HG03575 (cell line): ENCODE data around the gene EPHB1.
"Not testable (repeated sequence)": the region's sequence is repeated elsewhere in the genome, so short reads cannot be mapped to it uniquely, and the experiment has no call there.

Source experiments
- ATAC-seq: cut with Tn5 transposase; IDR thresholded peaks from one replicate; pipeline ENCODE4 v1.9.1; 2021; ENCODE audit not compliant: unreplicated experiment, insufficient number of reproducible peaks, low FRiP score; ENCODE audit errors: extremely low read depth

EPHB1 gene

DNA sequence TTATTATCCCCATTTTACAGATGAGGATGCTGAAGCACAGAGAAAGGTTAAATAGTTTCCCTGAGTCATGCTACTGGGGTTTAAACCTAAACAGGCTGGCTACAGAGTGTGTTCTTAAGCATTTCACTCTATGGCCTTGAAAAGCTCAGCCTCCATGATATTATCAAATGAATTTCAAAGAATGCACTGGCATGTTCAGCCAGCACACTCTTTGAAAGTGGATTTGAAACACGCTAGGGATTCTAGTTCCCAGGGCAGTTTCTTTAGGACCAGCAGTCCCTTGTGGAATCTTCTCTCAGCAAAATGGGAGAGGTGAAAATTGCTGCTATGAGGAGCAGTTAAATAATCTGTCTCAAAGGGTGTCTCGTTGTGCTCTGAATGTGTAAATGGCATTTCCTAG is 213.3 kb downstream of the EPHB1 start:
- ATAC-seq: no peak

DNA sequence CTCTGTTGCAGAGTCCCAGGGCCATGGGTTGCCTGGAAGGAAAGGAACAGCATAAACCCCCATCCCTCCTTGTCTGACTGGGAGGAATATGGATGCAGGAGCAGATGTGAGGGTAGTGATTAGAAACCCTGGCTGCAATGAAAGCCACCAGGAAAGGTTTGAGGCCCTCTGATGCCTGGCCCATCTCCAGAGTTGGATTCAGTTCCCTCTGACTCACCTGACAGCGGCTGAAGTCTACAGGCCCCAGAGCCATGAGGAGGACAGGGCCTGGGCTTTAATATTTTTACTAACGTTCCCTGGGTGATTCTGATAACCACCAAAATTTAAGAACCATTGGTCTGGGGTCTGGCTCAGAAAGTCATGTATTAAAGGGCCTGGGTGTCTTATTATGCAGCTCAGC is 214.0 kb downstream of the EPHB1 start:
- no peak for ATAC-seq

DNA sequence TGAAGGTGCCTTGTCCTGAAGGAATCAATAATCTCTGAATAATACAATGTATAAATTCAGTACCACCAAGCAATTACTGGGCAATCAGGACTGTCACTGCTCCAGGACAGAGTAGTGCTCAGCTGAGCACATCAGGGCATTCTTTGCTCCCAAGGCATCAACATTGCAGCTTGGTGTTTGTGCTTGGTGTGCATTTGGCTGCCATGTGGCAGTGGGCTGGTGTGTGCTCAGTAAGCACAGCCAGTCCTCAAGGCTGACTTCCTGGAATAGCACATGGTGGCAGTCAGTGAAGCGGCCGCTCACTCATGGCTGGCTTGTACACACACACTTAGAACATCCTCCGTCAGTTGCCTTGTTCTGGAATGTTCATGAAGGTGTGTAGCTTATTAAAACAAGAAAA is 217.0 kb downstream of the EPHB1 start:
- ATAC-seq: no peak

DNA sequence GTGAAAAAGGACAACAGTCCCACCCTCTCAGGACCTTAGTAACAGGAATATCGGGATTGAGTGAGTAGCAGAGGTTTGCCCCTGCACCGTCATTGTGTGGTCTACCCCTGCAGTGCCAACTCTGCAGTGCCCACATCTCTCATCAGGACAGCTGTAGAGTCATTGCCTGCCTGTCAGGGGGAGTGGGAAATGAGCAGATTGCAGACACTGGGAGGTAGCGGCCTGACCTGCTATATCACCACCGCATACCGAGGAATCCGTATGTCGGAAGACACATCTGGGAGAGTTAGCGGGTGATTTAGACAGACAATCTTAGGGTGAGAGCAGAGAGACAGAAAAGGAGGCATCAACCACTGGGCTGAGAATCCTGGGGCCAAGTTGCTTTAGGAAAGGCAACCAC is 218.1 kb downstream of the EPHB1 start:
- no peak for ATAC-seq

DNA sequence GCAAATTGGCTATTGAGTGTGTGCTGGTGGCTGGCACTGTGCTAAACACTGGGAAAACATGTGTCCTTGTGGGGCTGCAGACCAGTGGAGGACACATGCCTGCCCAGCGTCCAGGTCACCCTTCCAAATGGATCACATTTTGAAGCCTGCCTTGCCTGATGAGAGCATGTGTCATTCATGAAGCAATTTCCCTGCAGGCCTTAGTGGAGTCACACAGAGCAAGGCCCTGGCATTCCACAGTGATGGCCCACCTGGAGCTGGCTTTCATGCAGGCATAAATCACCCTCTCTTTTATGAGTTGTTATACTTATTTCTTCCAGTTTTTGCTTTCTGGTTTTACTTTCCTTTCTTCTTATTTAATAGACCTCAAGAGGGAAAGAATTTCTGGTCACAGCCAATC is 219.5 kb downstream of the EPHB1 start:
- ATAC-seq: no peak

DNA sequence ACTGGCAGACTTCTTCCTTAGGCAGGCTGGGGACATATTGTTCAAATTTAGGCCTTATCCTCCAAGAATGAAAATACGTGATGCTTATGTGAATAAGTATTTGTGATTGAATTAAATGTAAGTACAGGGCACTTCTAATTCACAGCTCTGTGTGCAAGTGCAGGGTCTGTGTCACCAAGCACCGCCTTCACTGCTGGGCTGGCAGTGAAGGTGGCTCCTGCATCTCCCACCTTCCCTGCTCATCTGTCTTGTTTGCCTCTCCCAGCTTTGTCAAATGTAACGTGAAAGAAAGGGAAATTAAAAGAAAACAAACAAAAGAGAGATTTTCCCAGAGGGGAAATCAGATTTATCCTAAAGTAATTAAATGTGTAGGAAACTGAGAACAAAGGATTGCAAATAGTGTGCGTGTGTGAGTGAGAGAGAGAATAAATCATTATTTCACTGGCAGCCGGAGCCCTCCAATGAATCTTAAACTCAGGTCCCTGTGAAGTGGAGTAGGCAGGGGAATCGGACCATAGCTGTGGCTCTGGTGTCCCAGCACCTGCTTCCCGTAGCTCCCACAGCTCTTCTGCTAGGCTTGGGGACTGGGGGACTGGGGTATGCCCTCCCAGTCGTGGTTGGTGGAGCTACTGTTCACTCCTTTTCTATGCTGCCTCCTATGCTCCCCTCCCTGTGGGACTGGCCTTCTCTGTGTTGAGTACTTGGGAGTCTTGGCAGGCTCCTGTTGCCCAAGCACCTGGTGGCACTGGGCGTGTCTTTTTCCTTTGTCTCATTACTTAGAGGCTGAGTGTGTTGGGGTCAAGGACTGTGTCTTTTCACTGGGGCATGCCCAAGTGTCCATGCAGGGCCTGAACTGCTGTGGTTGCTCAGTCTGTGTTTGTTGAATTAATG is 222.2 kb downstream of the EPHB1 start:
- ATAC-seq: no peak

DNA sequence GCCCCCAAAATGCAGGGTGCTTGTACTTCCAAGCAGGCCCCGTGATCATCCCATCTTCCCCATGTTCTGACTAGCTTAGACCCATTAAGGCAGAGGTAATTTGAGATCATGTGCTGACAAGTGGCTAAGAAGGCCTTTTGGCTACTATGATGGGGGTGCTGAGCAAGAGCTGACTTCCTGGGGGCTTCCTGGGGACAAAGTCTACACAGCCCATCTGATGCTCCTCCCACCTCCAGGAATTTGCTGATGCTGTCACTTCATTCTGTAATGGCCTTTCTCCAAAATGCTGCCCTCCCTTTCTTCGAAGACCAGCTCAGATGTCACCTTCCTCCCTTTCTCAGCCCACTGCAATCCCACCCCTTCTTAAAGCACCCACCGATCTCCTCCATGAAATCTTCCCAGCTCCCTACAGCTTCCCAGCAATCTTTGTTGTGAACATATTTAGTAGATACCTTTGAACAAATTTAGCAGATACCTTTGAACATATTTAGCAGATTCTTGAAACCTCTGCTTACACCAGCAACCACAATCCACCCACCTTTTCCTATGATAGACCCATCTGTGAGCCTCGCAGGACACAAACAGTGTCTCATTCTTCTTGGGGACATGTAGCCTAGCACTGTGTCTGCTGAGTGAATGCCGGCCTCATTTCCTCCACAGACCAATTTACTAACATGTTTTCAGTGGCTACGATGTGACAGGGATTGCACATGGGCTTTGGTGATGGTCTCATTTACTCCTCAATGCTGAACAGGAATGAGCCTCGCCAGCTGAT is 223.3 kb downstream of the EPHB1 start:
- peak; percentile 83 for ATAC-seq

DNA sequence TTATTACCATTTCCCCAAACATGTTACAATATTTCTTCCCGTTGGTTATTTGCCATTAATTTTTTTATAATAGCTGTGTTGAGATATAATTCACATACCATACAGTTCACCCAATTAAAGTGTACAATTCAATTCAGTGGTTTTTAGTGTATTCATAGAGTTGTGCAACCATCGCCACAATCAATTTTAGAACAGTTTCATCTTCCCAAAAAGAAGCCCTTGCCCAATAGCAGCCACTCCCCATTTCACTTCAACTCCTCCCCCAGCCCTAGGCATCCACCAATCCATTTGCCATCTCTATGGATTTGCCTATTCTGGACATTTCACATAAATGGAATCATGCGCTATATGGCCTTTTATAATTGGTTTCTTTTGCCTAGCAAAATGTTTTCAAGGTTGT is 225.1 kb downstream of the EPHB1 start:
- ATAC-seq: no peak

DNA sequence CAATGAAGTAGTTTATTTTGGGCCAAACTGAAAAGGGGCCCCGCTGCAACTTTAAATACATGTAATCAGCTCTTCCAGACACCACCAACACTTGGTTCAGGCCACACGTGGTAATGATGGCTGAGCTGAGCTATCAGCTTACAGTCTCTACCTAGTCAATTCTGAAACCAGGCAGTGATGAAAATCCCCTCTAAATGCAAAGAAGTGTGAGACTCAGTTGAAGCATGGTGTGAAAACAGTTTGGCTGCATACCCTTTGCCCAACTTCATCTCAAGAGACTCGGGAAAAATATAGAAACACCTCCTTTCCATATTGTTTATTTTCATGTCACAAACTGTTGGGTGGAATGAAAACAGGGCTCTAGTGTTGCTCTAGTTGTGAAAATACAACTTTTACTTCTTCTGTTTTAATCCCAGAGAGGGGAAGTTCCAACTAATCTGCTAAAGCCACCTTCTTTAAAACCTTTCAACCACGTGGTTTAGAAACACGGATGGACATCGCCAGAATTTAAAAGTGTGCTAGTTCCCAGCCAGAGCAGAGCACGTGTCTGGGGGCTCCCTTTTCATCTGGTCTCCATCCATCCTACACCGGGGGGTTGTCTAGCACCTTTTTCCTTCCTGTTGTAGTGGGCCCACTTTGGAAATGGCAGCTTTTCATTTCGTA is 229.1 kb downstream of the EPHB1 start:
- no peak for ATAC-seq

DNA sequence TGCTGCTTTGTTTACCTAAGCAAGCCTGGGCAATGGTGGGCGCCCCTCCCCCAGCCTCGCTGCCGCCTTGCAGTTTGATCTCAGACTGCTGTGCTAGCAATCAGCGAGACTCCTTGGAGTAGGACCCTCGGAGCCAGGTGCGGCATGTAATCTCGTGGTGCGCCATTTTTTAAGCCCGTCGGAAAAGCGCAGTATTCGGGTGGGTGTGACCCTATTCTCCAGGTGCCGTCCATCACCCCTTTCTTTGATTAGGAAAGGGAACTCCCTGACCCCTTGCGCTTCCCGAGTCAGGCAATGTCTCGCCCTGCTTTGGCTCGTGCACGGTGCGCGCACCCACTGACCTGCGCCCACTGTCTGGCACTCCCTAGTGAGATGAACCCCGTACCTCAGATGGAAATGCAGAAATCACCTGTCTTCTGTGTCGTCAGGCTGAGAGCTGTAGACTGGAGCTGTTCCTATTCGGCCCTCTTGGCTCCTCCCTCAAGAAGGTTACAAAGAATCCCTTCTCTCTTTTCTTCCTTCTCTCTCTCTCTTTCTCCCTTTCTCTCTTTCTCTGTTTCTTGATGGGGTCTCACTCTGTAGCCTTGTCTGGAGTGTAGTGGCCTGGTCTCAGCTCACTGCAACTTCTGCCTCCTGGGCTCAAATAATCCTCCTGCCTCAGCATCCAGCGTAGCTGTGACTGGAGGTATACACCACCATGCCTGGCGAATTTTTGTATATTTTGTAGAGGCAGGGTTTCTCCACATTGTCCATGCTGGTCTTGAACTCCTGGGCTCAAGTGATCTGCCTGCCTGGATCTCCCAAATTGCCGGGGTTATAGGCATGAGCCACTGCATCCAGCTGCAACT is 235.9 kb downstream of the EPHB1 start:
- not testable (repeated sequence) for ATAC-seq

DNA sequence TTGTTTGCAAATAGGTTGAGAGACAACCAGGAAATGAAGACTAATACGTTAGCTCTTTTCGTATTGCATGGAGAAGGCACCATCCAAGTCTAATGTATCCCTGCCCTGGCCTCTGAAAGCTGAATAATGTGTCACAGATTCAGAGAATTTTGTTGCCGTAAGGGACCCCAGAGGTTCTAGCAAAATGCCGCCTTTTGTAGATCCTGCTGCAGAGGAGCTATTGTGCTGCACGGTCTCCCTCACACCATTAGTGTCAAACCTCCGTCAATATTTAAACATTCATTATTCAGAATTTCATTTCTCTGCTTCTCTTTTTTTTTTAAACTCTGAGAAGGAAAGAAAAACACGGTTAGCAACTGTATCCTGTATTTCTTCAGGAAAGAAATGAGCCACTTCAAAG is 238.7 kb downstream of the EPHB1 start:
- no peak for ATAC-seq

DNA sequence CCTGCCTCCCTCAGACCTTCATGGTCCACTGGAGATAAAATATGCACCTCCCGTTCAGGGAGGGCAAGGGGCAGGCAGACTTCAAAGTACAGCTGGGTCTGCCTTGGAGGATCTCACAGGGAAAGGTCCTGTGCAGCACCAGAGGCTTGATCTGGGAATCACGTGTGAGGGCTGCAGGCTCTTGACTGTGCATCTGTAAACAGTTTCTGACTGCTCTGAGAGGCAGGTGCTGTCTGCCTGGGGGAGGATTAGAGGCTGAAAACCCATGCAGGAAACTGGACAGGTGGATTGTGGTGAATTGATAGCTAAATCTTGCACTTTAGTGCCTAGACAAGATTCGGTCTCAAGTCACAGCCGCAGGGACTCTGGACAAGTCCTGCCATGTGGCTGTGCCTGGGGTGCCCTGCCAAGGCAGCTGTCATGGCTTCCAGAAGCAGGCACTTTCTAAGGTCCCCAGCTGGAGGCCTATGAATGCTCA is 239.3 kb downstream of the EPHB1 start:
- ATAC-seq: no peak

DNA sequence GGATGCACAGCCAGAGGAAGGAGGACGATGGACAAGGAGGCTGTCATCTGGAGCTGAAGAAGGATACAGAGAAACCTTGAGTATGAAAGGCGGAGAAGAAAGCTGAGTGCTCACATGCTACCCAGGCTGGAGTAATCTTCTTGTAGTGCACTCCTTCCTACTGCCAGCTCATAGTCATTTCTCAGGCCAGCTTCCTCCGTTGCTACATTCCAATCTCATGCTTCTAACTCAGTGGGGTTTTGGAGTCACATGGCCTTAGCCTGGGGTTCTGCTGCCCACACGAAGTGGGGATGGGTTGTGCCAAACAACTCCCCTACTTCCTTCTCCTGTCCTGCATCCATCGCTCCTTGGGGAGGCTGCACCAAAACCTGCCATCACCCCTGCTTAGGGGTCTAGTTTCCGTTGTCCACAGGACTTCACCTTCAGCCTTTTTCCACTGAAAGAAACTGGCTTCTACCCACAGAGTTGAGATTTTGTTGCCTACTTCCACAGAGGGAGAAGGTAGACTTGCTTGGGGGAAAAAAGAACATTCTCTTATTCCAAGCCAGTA is 239.9 kb downstream of the EPHB1 start:
- no peak for ATAC-seq

DNA sequence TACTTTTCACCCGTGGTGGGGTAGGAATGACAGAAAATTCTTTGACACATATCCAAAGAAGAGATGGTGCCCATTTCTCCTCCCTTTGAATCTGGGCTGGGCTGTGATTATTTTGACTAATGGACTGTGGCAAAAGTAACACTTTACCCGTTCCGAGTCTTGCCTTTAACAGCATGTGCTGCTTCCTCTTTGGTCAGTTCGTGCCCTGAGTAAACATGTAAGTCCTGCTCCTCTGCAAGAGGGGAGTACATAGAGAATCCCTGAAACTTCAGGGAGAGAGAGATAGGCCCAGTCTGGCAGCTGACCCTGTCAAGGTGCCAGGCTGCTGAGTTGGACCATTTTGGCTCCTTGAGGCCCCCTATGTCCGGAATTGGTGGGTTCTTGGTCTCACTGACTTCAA is 243.1 kb downstream of the EPHB1 start:
- ATAC-seq: no peak

DNA sequence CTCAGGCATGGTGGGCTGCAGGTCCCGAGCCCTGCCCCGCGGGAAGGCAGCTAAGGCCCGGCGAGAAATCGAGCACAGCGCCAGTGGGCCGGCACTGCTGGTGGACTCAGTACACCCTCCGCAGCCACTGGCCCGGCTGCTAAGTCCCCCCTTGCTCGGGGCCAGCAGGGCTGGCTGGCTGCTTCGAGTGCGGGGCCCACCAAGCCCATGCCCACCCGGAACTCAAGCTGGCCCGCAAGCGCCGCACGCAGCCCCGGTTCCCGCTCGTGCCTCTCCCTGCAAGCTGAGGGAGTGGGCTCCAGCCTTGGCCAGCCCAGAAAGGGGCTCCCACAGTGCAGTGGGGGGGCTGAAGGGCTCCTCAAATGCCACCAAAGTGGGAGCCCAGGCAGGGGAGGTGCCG is 244.5 kb downstream of the EPHB1 start:
- ATAC-seq: not testable (repeated sequence)

DNA sequence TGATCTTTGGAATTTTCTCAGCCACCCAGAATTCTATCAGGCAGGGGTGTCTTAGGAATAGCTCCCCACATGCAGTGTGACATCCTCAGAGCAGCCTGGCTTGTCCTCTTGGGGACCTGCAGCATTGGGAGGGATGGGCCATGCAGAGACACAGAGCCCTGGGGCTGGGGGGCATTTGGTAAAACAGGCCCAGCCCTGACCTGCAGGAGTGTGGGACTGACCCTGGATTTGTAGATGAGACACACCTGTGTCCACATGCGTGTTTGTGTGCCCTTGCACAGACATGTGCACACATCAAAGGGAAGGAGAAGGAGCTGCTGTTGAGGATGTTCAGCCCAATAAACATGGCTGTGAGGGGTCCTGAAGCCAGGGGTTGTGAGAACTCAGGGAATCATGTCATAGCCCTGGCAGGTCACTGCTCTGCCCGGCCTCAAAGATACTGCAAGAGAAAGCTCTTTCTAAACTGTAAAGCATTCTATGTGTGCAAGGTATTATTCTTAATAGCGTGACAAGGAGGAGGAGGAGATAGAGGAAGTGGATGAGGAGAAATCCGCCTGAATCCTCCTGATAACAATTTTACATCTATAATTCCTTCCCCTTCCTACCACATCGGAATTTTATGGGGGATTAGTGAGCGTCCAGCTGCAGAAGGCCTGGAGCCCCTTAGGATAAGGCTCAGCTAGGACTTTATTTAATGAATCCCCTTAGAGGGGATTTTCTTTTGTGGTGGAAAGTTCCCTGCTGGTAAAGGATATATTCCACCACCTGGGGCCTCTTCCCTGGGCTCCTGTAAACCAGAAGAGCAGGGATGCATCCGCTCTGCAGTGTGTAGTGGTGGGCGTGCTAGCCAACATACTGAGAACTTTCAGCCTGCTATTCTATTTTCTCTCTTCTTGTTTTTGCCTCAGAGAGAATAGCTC is 245.5 kb downstream of the EPHB1 start:
- no peak for ATAC-seq

DNA sequence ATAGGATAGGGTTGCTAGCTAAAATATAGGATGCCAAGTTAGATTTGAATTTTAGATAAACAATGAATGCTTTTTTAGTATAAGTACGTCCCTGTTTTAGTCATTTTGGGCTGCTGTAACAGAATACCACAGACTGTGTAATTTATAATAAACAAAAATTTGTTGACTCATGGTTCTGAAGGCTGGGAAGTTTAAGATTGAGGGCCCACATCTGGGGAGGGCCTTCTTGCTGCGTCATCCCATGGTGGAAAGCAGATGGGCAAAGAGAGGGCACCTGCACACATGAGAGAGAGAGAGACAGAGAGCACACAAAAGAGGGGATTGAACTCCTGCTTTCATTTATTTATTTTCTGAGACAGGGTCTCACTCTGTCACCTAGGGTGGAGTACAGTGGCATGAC is 246.5 kb downstream of the EPHB1 start:
- ATAC-seq: no peak

DNA sequence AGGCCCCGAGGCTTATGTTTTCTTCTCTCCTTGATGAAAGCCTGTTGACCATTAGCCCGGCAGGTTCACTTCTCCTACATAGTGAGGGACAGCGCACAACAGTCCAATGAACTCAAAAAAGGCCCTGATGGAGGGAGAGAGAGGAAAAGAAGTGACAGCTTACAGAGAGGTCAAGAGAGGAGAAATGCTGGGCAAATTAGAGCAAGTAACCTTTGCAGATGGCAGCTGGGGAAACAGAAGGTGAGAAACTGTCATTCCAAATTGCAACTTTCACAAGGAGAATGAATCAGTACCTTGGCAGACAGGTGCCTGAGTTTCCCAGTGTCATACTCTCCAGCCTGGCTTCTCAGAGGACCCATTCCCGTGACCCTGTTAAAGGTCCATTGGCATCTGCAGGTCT is 252.0 kb downstream of the EPHB1 start:
- no peak for ATAC-seq
